Measurements from ENCODE around the gene RCCD1. TPM values are rescaled to one million over a fixed set of nuclear protein-coding genes. Genes with fewer than 3 reads are reported as not detected.
"Not testable (repeated sequence)": the region's sequence is repeated elsewhere in the genome, so short reads cannot be mapped to it uniquely, and the experiment has no call there.

RCCD1 gene
- 10 to 100 TPM; 12.9 to 25.4 (median 17.9) TPM for total RNA-seq

GRCh38 chr15:90954712-90955623 is at the start of gene RCCD1:
TSS of gene RCCD1 (plus strand) at chr15:90954884. CDS start at chr15:90956735, 1,851 bp downstream.
- under 1% methylated on average over 43 of the region's 69 CpGs for WGBS
- TF ChIP-seq POLR2A (IDR thresholded peaks at IDR 0.05) (peak in 1 of 2 donors; percentile 56), POLR2AphosphoS5 (IDR thresholded peaks at IDR 0.05) (peak in 1 of 3 donors; percentile 79), CTCF (IDR thresholded peaks at IDR 0.05) (no peak)
- Histone ChIP-seq H3K4me1 (peaks cover 34% of the 10 kb centered on the region), H3K9me3 (no peaks in the 10 kb centered on the region), H3K4me3 (peak within 1 kb of the TSS; percentile 72), H3K36me3 (peaks cover 37% of the 10 kb centered on the region), H3K27ac (peak within 1 kb of the TSS; percentile 93), H3K27me3 (no peaks in the 10 kb centered on the region)
- DNase-seq (ENCODE audit: low spot score in 2 of 2) = peak; percentile 98

DNA sequence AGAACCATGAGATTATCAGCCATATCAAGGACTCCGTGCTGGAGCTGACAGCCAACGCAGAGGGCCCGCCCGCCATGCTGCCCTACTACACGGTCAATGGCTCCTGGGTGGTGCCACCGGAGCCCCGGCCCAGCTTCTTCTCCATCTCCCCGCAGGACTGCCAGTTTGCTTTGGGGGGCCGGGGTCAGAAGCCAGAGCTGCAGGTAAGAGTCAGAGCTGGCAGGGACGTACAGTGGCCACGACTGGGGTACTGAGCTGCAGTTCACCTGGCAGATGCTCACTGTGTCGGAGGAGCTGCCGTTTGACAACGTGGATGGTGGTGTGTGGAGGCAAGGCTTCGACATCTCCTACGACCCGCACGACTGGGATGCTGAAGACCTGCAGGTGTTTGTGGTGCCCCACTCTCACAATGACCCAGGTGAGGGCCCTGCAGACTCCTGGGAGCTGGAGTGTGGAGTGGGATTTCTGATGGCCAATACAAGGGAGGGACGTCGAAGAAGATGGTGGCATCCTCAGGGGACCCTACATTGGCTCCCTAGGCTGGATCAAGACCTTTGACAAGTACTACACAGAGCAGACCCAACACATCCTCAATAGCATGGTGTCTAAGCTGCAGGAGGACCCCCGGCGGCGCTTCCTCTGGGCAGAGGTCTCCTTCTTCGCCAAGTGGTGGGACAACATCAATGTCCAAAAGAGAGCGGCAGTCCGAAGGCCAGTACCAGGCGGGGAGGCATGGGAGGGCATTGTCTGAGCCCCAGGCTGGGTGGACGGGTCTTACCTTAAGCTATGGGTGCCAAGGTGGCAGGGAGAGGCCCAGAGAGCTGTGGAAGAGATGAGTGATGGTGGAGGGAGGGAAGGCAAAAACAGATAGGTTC is 49.1 kb upstream of the RCCD1 start:
- no peak for DNase-seq (ENCODE audit: low spot score in 2 of 2)
- H3K4me3 ChIP-seq = no peak overlapping the region
- H3K27ac ChIP-seq = no peak overlapping the region
- TF ChIP-seq CTCF (IDR thresholded peaks at IDR 0.05) (no peak), EP300 (IDR thresholded peaks at IDR 0.05) (no peak), POLR2AphosphoS5 (IDR thresholded peaks at IDR 0.05) (no peak), POLR2A (IDR thresholded peaks at IDR 0.05) (no peak)
- peaks cover 18% of the 10 kb centered on the region for H3K4me1 ChIP-seq
- 95% methylated on average over 22 of the region's 28 CpGs for WGBS
- H3K9me3 ChIP-seq = no peaks in the 10 kb centered on the region
- peaks cover 52% of the 10 kb centered on the region for H3K36me3 ChIP-seq
- no peaks in the 10 kb centered on the region for H3K27me3 ChIP-seq

DNA sequence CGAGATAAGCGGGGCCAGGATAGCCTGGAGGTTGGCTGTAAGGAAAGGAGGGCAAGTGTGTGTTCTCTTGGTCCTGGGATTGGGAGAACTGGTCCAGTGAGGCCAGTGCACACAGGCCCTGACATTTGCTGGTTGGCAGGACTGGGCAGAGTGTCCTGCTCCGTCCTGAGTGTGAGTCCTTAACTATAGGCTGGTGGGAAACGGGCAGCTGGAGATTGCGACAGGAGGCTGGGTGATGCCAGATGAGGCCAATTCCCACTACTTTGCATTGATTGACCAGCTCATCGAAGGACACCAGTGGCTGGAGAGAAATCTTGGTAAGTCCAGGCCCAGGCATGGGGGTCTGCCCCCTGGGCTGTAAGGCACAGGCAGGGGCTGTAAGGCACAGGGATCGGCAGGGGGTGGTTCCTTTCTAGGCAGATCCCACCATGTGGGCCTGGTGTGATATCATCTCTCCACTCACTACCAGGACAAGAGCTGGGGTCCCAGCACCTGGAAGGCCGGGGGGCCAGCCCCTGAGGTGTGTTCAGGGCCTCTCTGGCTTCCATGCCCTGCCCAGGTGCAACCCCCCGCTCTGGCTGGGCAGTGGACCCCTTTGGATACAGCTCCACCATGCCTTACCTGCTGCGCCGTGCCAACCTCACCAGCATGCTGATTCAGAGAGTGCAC is 48.4 kb upstream of the RCCD1 start:
- 97% methylated on average over 7 of the region's 11 CpGs for WGBS
- Histone ChIP-seq H3K9me3 (no peaks in the 10 kb centered on the region), H3K4me1 (peaks cover 18% of the 10 kb centered on the region), H3K27ac (no peak overlapping the region), H3K27me3 (no peaks in the 10 kb centered on the region), H3K4me3 (no peak overlapping the region), H3K36me3 (peaks cover 60% of the 10 kb centered on the region)
- peak in 1 of 2 donors; percentile 73 for DNase-seq (ENCODE audit: low spot score in 2 of 2)
- no peak for TF ChIP-seq CTCF (IDR thresholded peaks at IDR 0.05)
- TF ChIP-seq EP300 (IDR thresholded peaks at IDR 0.05) = no peak

DNA sequence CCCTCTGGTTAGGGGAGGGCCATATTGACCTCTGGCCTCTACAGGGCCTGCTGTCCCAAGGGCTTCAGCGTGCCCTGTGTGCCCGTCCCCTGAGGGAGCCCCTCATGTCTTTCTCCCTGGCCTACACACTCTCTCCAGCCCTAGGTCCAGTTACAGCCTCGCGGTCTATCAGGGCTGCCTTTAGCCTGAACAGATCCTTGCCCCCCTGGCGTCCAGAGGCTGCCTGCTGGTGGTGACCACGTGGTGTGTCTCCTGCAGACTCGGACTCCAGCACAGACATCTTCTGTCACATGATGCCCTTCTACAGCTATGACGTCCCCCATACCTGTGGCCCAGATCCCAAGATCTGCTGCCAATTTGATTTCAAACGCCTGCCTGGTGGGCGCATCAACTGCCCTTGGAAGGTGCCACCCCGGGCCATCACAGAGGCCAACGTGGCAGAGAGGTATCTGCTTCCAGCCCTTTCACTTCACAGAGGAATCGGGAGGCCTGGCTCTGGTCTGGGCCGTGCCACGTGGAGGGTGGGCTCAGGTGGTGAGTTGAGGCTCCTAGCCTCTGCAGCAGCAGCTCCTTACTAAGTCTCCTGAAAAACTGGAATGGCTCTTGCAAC is 47.5 kb upstream of the RCCD1 start:
- DNase-seq (ENCODE audit: low spot score in 2 of 2) = no peak
- peaks cover 69% of the 10 kb centered on the region for H3K36me3 ChIP-seq
- H3K27ac ChIP-seq = no peak overlapping the region
- TF ChIP-seq EP300 (IDR thresholded peaks at IDR 0.05) (no peak), POLR2A (IDR thresholded peaks at IDR 0.05) (no peak)
- 55% methylated on average over 5 of the region's 15 CpGs for WGBS
- no peaks in the 10 kb centered on the region for H3K27me3 ChIP-seq
- H3K4me1 ChIP-seq = peaks cover 12% of the 10 kb centered on the region
- no peaks in the 10 kb centered on the region for H3K9me3 ChIP-seq
- no peak overlapping the region for H3K4me3 ChIP-seq

GRCh38 chr15:90907838-90908507 is 46.7 kb upstream of the RCCD1 start:
- Histone ChIP-seq H3K9me3 (no peaks in the 10 kb centered on the region), H3K27ac (no peak overlapping the region), H3K4me1 (peaks cover 12% of the 10 kb centered on the region), H3K27me3 (no peaks in the 10 kb centered on the region), H3K4me3 (no peak overlapping the region), H3K36me3 (peaks cover 77% of the 10 kb centered on the region)
- no peak for TF ChIP-seq POLR2A (IDR thresholded peaks at IDR 0.05)
- TF ChIP-seq EP300 (IDR thresholded peaks at IDR 0.05) = no peak
- TF ChIP-seq CTCF (IDR thresholded peaks at IDR 0.05) = no peak
- no peak for TF ChIP-seq POLR2AphosphoS5 (IDR thresholded peaks at IDR 0.05)
- 76% methylated on average over 9 of the region's 9 CpGs for WGBS
- no peak for DNase-seq (ENCODE audit: low spot score in 2 of 2)

- peaks cover 91% of the 10 kb centered on the region for H3K36me3 ChIP-seq
- H3K27me3 ChIP-seq; H3K27ac ChIP-seq; H3K4me3 ChIP-seq; H3K4me1 ChIP-seq; DNase-seq (ENCODE audit: low spot score in 2 of 2); H3K9me3 ChIP-seq: not testable (repeated sequence)
- WGBS = 76% methylated on average over 11 of the region's 11 CpGs
Observed at GRCh38 chr15:90909449-90909848, 45.2 kb upstream of the RCCD1 start.

All from suprapubic skin (tissue), 4 donors.